Measurements from ENCODE around the gene MLST8. TPM values are rescaled to one million over a fixed set of nuclear protein-coding genes. Genes with fewer than 3 reads are reported as not detected.

MLST8 gene
- total and polyA plus RNA-seq, 9 donors, result 7.4 to 56.2 (median 28.4) TPM

DNA sequence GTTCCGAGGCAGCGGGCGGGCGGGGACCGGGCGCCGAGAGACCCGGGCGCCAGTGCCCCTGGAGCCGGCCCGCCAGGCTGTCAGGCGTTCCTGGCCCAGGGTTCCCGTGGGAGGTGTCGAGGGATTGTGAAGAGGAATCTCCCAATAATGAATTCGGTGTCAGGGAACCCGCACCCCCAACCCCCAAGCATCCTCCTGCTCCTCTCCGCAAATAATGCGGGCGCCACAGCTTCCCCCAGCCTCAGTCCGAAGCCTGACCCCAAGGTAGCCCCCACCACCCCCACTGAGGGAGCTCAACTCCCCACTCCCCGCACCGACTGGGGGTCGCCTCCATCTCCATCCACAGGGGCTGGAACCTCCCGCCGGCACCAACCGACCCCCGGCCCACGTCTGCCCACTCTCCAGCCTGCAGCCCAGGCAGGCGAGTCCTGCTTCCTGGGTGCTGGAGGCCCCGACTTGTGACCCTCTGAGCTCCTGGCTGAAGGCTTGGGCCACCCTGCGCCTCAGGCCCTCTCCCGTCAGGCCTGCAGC is 8.2 kb upstream of the MLST8 start:
- H3K27ac ChIP-seq, result no peak overlapping the region
- no peaks in the 10 kb centered on the region for H3K9me3 ChIP-seq
- H3K36me3 ChIP-seq, result no peaks in the 10 kb centered on the region
- no peak overlapping the region for H3K4me3 ChIP-seq
- intact Hi-C loops (cut with DNase I), result no loop called here
- peaks cover 2% of the 10 kb centered on the region for H3K27me3 ChIP-seq
- no peak for DNase-seq
- TF ChIP-seq, protein P1, sequence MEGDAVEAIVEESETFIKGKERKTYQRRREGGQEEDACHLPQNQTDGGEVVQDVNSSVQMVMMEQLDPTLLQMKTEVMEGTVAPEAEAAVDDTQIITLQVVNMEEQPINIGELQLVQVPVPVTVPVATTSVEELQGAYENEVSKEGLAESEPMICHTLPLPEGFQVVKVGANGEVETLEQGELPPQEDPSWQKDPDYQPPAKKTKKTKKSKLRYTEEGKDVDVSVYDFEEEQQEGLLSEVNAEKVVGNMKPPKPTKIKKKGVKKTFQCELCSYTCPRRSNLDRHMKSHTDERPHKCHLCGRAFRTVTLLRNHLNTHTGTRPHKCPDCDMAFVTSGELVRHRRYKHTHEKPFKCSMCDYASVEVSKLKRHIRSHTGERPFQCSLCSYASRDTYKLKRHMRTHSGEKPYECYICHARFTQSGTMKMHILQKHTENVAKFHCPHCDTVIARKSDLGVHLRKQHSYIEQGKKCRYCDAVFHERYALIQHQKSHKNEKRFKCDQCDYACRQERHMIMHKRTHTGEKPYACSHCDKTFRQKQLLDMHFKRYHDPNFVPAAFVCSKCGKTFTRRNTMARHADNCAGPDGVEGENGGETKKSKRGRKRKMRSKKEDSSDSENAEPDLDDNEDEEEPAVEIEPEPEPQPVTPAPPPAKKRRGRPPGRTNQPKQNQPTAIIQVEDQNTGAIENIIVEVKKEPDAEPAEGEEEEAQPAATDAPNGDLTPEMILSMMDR (IDR thresholded peaks at IDR 0.05), result no peak
- TF ChIP-seq POLR2A (IDR thresholded peaks at IDR 0.05), result no peak
- no peak for TF ChIP-seq EP300 (IDR thresholded peaks at IDR 0.05)
- no peaks in the 10 kb centered on the region for H3K4me1 ChIP-seq (ENCODE audit: insufficient read depth)
- 24 to 30% (median 26%) methylated on average over 30 to 32 of the region's 32 CpGs for WGBS, 3 donors

DNA sequence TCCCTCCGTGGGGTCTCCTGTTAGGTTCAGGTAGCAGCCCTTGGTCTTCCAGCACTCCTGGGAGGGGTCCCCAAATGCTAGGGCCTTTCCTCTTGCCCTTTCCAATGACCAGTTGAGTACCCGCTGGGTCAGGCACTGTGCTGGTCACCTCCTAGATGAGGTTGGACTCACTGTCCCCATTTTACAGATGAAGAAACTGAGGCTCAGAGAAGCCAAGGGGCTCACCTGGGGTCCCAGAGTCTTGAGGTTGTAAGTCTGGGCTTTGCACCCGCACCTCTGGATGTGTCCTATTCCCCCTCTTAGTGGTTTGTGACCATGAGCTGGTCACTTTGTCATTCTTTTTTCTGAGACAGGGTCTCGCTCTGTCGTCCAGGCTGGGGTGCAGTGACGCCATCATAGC is 7.5 kb upstream of the MLST8 start:
- no peak overlapping the region for H3K4me3 ChIP-seq
- TF ChIP-seq POLR2A (IDR thresholded peaks at IDR 0.05) (no peak), EP300 (IDR thresholded peaks at IDR 0.05) (no peak)
- TF ChIP-seq, protein P1 (IDR thresholded peaks at IDR 0.05), result no peak
- intact Hi-C loops (cut with DNase I), result no loop called here
- H3K9me3 ChIP-seq, result no peaks in the 10 kb centered on the region
- WGBS, 3 donors, result 75 to 86% (median 85%) methylated on average over 6 of the region's 6 CpGs
- H3K36me3 ChIP-seq, result no peaks in the 10 kb centered on the region
- peaks cover 2% of the 10 kb centered on the region for H3K27me3 ChIP-seq
- no peak overlapping the region for H3K27ac ChIP-seq
- no peaks in the 10 kb centered on the region for H3K4me1 ChIP-seq (ENCODE audit: insufficient read depth)
- DNase-seq, result no peak

DNA sequence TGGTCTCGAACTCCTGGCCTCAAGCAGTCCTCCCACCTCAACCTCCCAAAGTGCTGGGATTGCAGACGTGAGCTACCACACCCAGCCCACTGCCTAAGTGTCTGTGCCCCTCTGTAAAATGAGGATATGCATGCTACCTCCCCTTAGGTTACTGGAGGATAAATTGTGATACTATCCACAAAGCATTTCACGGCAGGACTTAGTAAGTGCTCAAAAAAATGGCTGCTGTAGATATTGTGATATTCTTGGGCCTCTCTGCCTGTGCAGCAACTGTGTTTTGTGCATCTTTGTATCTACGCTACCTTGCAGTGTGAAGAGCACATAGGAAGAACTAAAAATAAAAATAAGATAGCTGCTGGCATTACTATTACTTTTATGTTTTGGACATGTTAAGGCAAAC is 7.0 kb upstream of the MLST8 start:
- Histone ChIP-seq H3K27ac (no peak overlapping the region), H3K9me3 (no peaks in the 10 kb centered on the region), H3K27me3 (peaks cover 2% of the 10 kb centered on the region), H3K4me3 (no peak overlapping the region), H3K4me1 (ENCODE audit: insufficient read depth) (no peaks in the 10 kb centered on the region), H3K36me3 (no peaks in the 10 kb centered on the region)
- no peak for TF ChIP-seq POLR2A (IDR thresholded peaks at IDR 0.05)
- TF ChIP-seq, protein P1 (IDR thresholded peaks at IDR 0.05), result no peak
- no peak for TF ChIP-seq EP300 (IDR thresholded peaks at IDR 0.05)
- WGBS, 3 donors, result 51 to 60% (median 56%) methylated on average over 4 of the region's 4 CpGs
- no peak for DNase-seq
- intact Hi-C loops (cut with DNase I), result no loop called here

DNA sequence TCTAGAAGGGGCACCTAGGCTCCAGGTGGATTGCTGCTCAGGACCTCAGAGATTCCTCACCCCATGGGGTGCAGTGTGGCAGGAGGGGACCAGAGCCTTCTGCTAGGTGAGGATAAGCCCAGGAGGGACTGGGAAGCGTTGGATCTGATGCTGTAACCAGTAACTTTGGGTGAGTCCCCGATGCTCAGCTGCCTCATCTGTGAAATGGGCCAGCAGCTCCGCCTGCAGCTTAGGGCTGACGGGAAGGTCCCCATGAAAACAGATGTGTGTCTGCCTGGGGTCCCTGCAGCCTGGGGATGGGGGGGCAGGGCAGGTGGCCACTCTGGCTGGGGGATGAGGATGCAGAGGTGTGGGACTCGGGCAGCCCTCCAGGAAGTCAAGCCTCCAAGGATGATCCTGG is 6.2 kb upstream of the MLST8 start:
- Histone ChIP-seq H3K4me3 (no peak overlapping the region), H3K36me3 (no peaks in the 10 kb centered on the region), H3K27ac (no peak overlapping the region), H3K27me3 (peaks cover 2% of the 10 kb centered on the region), H3K9me3 (no peaks in the 10 kb centered on the region), H3K4me1 (ENCODE audit: insufficient read depth) (no peaks in the 10 kb centered on the region)
- WGBS, 3 donors, result 65 to 72% (median 71%) methylated on average over 5 of the region's 5 CpGs
- no peak for DNase-seq
- TF ChIP-seq, protein P1 (IDR thresholded peaks at IDR 0.05), result no peak
- TF ChIP-seq POLR2A (IDR thresholded peaks at IDR 0.05) (no peak), EP300 (IDR thresholded peaks at IDR 0.05) (no peak)
- intact Hi-C loops (cut with DNase I), result no loop called here

All from ovary (tissue), 9 donors.